ENCODE data around the gene LY9.

DNA sequence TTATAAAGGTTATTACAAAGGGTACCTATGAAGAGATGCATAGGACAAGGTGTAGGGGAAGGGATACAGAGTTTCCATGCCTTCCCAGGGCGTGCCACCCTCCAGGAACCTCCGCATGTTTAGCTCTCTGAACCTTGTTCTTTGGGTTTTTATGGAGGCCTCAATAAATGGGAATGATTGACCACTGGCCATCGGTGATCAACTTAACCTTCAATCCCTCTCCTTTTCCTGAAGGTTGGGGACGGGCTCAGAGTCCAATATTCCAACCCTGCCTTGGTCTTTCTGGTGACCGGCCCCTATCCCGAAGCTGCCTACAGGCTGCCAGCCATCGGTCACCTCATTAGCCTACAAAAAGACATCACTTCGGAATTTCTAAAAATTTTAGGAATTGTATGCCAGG is 55.0 kb downstream of the LY9 start:
- no peak for TF ChIP-seq POLR2A (IDR thresholded peaks at IDR 0.05)
- TF ChIP-seq, protein P1, sequence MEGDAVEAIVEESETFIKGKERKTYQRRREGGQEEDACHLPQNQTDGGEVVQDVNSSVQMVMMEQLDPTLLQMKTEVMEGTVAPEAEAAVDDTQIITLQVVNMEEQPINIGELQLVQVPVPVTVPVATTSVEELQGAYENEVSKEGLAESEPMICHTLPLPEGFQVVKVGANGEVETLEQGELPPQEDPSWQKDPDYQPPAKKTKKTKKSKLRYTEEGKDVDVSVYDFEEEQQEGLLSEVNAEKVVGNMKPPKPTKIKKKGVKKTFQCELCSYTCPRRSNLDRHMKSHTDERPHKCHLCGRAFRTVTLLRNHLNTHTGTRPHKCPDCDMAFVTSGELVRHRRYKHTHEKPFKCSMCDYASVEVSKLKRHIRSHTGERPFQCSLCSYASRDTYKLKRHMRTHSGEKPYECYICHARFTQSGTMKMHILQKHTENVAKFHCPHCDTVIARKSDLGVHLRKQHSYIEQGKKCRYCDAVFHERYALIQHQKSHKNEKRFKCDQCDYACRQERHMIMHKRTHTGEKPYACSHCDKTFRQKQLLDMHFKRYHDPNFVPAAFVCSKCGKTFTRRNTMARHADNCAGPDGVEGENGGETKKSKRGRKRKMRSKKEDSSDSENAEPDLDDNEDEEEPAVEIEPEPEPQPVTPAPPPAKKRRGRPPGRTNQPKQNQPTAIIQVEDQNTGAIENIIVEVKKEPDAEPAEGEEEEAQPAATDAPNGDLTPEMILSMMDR (IDR thresholded peaks at IDR 0.05), result no peak

Data from lower leg skin (tissue), 3 donors.